Bronchial epithelial cell (primary cell): ENCODE data around the gene SMTNL2. TPM values are rescaled to one million over a fixed set of nuclear protein-coding genes. Genes with fewer than 3 reads are reported as not detected.

ENCODE experiments used
- DNase-seq: peaks from one replicate; pipeline ENCODE4 v3.0.0-alpha.2; 2010; ENCODE audit warnings: low read depth
- FAIRE-seq: peaks from 2 replicates; lab custom pipeline; 2011; peaks lifted over from hg19 to GRCh38; lab: Jason Lieb, UNC
- H3K27me3 ChIP-seq: 2 replicates; pipeline ENCODE4 v1.5.1; 2011; ENCODE audit warnings: low read length; ENCODE audit not compliant: control insufficient read depth, insufficient read depth
- H3K36me3 ChIP-seq: 2 replicates; pipeline ENCODE4 v1.5.1; 2011; ENCODE audit warnings: low read length; ENCODE audit not compliant: control insufficient read depth, insufficient read depth
- H3K4me3 ChIP-seq: 2 replicates; pipeline ENCODE4 v1.5.1; 2011; ENCODE audit warnings: mild to moderate bottlenecking, low read depth, low read length, control low read depth
- CTCF ChIP-seq: IDR thresholded peaks from 2 replicates; pipeline ENCODE4 v1.5.1; 2011; ENCODE audit warnings: mild to moderate bottlenecking, moderate library complexity, low read length, control low read depth, inconsistent platforms; ENCODE audit not compliant: insufficient read depth, severe bottlenecking
- total RNA-seq: library from RNA; depleted of rRNA; stranded (reverse); fragments of >200 nt; gene quantifications from 2 replicates; pipeline ENCODE4 v1.2.1, GENCODE V29; 2014

Gene SMTNL2
- total RNA-seq, 1 donor from 2014 or later = not detected

GRCh38 chr17:4607773-4608187 lies 23.5 kb downstream of the SMTNL2 start:
- no peaks in the 10 kb centered on the region for H3K36me3 ChIP-seq
- H3K27me3 ChIP-seq = peaks cover 7% of the 10 kb centered on the region
- FAIRE-seq (no peak), DNase-seq (no peak)
- no peak overlapping the region for H3K4me3 ChIP-seq
- no peak for TF ChIP-seq CTCF

DNA sequence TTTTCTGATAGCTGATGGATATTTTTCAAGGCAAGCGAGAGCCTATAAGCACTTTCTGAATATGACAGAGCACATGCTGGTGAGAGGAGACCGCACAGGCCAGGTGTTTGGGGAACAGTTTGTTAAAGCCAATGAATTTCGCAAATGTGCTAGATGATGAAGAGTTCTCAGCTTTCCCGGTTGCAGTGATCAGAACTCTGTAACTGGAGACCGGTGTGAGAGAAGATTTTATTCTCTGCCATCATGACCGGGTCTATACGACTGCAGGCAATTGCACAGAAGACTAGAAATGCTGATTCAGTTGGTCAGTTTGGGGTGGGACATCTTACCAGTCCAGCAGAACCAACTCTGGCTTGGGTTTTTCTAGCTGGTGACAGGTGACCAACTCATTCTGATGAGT lies 25.4 kb downstream of the SMTNL2 start:
- TF ChIP-seq CTCF = no peak
- no peak for DNase-seq
- Histone ChIP-seq H3K27me3 (peaks cover 7% of the 10 kb centered on the region), H3K36me3 (no peaks in the 10 kb centered on the region), H3K4me3 (no peak overlapping the region)
- no peak for FAIRE-seq

- TF ChIP-seq CTCF = no peak
- no peak for FAIRE-seq
- DNase-seq = no peak
These were observed 25.8 kb downstream of the SMTNL2 start for GRCh38 chr17:4610162-4610561.

GRCh38 chr17:4610656-4611055 lies 26.3 kb downstream of the SMTNL2 start:
- Histone ChIP-seq H3K4me3 (no peak overlapping the region), H3K27me3 (peaks cover 7% of the 10 kb centered on the region), H3K36me3 (no peaks in the 10 kb centered on the region)
- FAIRE-seq (no peak), DNase-seq (no peak)
- TF ChIP-seq CTCF = no peak

More at GRCh38 chr17:4610162-4610561, 25.8 kb downstream of the SMTNL2 start:
- no peak overlapping the region for H3K4me3 ChIP-seq
- no peaks in the 10 kb centered on the region for H3K36me3 ChIP-seq
- H3K27me3 ChIP-seq = peaks cover 7% of the 10 kb centered on the region

DNA sequence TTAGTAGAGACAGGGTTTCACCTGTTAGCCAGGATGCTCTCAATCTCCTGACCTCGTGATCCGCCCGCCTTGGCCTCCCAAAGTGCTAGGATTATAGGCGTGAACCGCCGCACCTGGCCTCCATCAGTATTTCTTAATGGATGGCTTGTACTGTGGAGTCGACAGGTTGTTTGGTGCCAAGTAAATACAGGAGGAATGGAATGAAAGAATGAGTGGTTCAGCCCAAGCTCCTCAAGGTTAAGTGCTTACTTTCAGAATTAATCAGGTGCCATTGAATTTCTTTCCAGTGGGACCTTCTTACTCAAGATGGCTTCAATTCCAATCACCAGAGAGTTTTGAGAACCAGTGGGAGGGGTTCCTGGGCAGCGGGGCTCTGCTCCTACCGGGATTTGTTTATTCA lies 32.1 kb downstream of the SMTNL2 start:
- no peak overlapping the region for H3K4me3 ChIP-seq
- DNase-seq = no peak
- no peaks in the 10 kb centered on the region for H3K36me3 ChIP-seq
- no peak for TF ChIP-seq CTCF
- no peak for FAIRE-seq
- peaks cover 3% of the 10 kb centered on the region for H3K27me3 ChIP-seq

DNA sequence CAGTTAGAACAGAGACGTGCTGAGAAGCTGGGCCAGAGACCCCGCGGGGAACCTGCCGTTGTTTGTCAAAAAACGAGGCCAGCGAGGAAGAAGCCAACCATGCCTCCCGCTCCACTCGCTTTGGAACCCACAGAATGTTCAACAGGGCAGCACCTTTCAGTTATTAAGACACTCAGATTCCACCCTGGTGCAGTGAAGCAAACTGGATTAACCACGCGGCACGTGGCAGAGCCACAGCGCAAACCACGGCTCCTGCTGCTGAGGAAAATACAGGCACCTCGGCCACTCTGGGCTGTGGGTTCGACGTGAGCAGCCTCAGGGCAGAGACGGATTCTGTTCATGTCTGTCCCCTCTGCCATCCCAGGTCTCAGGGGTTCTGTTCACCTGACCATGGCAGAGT lies 32.8 kb downstream of the SMTNL2 start:
- DNase-seq (no peak), FAIRE-seq (no peak)
- peaks cover 3% of the 10 kb centered on the region for H3K27me3 ChIP-seq
- no peak for TF ChIP-seq CTCF
- H3K36me3 ChIP-seq = no peaks in the 10 kb centered on the region
- no peak overlapping the region for H3K4me3 ChIP-seq
